GM23248 (cell line): ENCODE data around the gene DNTTIP2.
"Not testable (repeated sequence)": the region's sequence is repeated elsewhere in the genome, so short reads cannot be mapped to it uniquely, and the experiment has no call there.

ENCODE experiments used
- EZH2 ChIP-seq: fragments of 200-600 bp; sonication (generic); IDR thresholded peaks from 2 replicates; pipeline ENCODE4 v1.6.1; 2018; ENCODE audit warnings: antibody characterized with exemption, mild to moderate bottlenecking; ENCODE audit not compliant: insufficient read depth, poor library complexity, severe bottlenecking
- EZH2phosphoT487 ChIP-seq: fragments of 200-600 bp; sonication (generic); IDR thresholded peaks from 2 replicates; pipeline ENCODE4 v1.6.1; 2018; ENCODE audit warnings: antibody characterized with exemption, moderate library complexity, mild to moderate bottlenecking, low read depth; ENCODE audit not compliant: insufficient read depth

GRCh38 chr1:93857653-93858052 lies 21.4 kb downstream of the DNTTIP2 start:
- not testable (repeated sequence) for TF ChIP-seq EZH2phosphoT487, EZH2
